ENCODE data around the gene PIP5K1B.

Gene PIP5K1B

DNA sequence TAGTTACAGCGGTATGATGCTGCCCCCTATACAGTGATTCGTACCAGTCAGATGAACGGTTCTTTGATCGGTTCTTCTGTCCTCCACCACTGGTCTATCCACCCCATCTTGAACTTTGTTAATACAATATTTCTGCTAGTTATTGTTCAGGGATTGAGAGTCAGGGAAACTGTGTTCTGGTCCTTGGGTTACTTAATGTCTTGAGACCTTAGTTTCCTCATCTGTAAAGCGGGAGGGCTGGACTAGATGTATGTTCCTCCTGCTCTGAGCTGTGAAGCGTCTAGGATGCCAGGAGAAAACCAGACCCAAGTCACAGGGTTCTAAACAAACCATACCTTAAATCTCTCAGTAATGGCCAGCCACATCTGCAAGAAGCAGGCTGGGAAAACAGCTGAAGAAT, 1.4 kb upstream of the PIP5K1B start (continued):
- TF ChIP-seq, protein P1, sequence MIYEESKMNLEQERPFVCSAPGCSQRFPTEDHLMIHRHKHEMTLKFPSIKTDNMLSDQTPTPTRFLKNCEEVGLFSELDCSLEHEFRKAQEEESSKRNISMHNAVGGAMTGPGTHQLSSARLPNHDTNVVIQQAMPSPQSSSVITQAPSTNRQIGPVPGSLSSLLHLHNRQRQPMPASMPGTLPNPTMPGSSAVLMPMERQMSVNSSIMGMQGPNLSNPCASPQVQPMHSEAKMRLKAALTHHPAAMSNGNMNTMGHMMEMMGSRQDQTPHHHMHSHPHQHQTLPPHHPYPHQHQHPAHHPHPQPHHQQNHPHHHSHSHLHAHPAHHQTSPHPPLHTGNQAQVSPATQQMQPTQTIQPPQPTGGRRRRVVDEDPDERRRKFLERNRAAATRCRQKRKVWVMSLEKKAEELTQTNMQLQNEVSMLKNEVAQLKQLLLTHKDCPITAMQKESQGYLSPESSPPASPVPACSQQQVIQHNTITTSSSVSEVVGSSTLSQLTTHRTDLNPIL (CRISPR knock-in tag; IDR thresholded peaks at IDR 0.05; ENCODE audit: low read depth), result no peak
- TF ChIP-seq ARNTL (CRISPR knock-in tag; IDR thresholded peaks at IDR 0.05; ENCODE audit: borderline replicate concordance, low read depth), result no peak

DNA sequence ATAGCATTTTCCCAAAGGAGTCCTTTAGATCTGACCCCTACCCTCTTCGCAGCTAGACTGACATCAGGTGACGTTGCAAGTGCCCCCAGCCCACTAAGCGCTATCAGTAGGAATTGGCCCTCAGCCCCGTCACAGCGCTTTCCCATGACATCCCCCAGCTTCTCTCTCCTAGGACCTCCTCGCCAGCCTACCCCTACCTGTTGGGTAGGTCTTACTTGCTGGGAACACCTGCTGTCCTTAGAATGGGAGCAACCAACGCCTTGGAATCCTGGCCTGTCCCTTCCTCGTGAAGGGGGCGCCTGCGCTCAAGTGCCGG, 584 bp upstream of the PIP5K1B start:
- no peak for ATAC-seq
- TF ChIP-seq ZC3H10 (CRISPR knock-in tag; IDR thresholded peaks at IDR 0.05) (no peak), CSDC2 (CRISPR knock-in tag; IDR thresholded peaks at IDR 0.05) (no peak), TCF4 (CRISPR knock-in tag; IDR thresholded peaks at IDR 0.05; ENCODE audit: borderline replicate concordance) (no peak), ZFP3 (CRISPR knock-in tag; IDR thresholded peaks at IDR 0.05) (no peak)
- TF ChIP-seq, protein P1 (CRISPR knock-in tag; IDR thresholded peaks at IDR 0.05; ENCODE audit: low read depth), result no peak

GRCh38 chr9:68705531-68706362, 707 bp downstream of the PIP5K1B start:
- TF ChIP-seq BACH2 (CRISPR knock-in tag; IDR thresholded peaks at IDR 0.05; ENCODE audit: borderline replicate concordance) (no peak), ZFP30 (CRISPR knock-in tag; IDR thresholded peaks at IDR 0.05) (no peak), CSDC2 (CRISPR knock-in tag; IDR thresholded peaks at IDR 0.05) (no peak), ZFP3 (CRISPR knock-in tag; IDR thresholded peaks at IDR 0.05) (no peak), ZNF8 (CRISPR knock-in tag; IDR thresholded peaks at IDR 0.05) (no peak), ZNF565 (CRISPR knock-in tag; conservative IDR thresholded peaks at IDR 0.05; ENCODE audit: low read depth) (no peak), TCF4 (CRISPR knock-in tag; IDR thresholded peaks at IDR 0.05; ENCODE audit: borderline replicate concordance) (no peak), GLIS3 (CRISPR knock-in tag; IDR thresholded peaks at IDR 0.05) (no peak), ESRRG (CRISPR knock-in tag; IDR thresholded peaks at IDR 0.05) (no peak), TOX (CRISPR knock-in tag; IDR thresholded peaks at IDR 0.05; ENCODE audit: borderline replicate concordance) (no peak), ZNF70 (CRISPR knock-in tag; IDR thresholded peaks at IDR 0.05) (no peak), ZC3H10 (CRISPR knock-in tag; IDR thresholded peaks at IDR 0.05) (no peak), CSRNP3 (CRISPR knock-in tag; IDR thresholded peaks at IDR 0.05) (no peak), SNAI2 (CRISPR knock-in tag; IDR thresholded peaks at IDR 0.05) (no peak), TSHZ2 (CRISPR knock-in tag; IDR thresholded peaks at IDR 0.05) (no peak), OSR1 (CRISPR knock-in tag; IDR thresholded peaks at IDR 0.05) (no peak), PPARA (CRISPR knock-in tag; IDR thresholded peaks at IDR 0.05; ENCODE audit: borderline replicate concordance) (no peak)
- TF ChIP-seq, protein P1 (CRISPR knock-in tag; IDR thresholded peaks at IDR 0.05; ENCODE audit: low read depth), result no peak
- TF ChIP-seq, protein P2, sequence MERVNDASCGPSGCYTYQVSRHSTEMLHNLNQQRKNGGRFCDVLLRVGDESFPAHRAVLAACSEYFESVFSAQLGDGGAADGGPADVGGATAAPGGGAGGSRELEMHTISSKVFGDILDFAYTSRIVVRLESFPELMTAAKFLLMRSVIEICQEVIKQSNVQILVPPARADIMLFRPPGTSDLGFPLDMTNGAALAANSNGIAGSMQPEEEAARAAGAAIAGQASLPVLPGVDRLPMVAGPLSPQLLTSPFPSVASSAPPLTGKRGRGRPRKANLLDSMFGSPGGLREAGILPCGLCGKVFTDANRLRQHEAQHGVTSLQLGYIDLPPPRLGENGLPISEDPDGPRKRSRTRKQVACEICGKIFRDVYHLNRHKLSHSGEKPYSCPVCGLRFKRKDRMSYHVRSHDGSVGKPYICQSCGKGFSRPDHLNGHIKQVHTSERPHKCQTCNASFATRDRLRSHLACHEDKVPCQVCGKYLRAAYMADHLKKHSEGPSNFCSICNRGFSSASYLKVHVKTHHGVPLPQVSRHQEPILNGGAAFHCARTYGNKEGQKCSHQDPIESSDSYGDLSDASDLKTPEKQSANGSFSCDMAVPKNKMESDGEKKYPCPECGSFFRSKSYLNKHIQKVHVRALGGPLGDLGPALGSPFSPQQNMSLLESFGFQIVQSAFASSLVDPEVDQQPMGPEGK (CRISPR knock-in tag; IDR thresholded peaks at IDR 0.05; ENCODE audit: borderline replicate concordance), result no peak
- TF ChIP-seq, protein P3, sequence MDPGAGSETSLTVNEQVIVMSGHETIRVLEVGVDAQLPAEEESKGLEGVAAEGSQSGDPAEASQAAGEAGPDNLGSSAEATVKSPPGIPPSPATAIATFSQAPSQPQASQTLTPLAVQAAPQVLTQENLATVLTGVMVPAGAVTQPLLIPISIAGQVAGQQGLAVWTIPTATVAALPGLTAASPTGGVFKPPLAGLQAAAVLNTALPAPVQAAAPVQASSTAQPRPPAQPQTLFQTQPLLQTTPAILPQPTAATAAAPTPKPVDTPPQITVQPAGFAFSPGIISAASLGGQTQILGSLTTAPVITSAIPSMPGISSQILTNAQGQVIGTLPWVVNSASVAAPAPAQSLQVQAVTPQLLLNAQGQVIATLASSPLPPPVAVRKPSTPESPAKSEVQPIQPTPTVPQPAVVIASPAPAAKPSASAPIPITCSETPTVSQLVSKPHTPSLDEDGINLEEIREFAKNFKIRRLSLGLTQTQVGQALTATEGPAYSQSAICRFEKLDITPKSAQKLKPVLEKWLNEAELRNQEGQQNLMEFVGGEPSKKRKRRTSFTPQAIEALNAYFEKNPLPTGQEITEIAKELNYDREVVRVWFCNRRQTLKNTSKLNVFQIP (CRISPR knock-in tag; IDR thresholded peaks at IDR 0.05; ENCODE audit: borderline replicate concordance, low read depth), result no peak
- ATAC-seq, result no peak

Measured in SK-N-SH treated with all-trans-retinoic acid at 6 μM for 48 hours (cell line).